ENCODE results near the gene CCSER1.
"Not testable (repeated sequence)": the region's sequence is repeated elsewhere in the genome, so short reads cannot be mapped to it uniquely, and the experiment has no call there.

DNA sequence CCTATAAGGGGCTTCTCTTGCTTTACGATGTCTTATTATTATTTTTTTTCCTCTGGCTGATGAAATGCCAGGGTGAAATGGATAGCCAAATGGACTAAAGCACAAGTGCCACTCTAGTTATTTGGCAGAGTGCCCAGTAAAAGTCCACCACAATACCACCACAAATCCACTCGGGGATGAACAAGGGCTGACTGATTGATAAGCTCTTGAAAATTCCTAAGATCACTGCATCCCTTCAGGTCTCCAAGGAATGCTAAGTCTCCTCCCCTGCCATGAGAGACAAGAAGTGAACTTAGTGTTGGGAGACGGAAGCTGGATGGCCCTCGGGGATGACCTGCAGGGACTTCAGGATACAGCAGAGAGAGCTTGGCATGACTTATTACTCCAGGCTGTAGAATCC lies 1229.3 kb downstream of the CCSER1 start:
- TF ChIP-seq EZH2 (IDR thresholded peaks at IDR 0.05; ENCODE audit: low read depth, low read length, severe bottlenecking); EGR1 (IDR thresholded peaks at IDR 0.05; ENCODE audit: borderline replicate concordance, low read depth, low read length); MAFK (IDR thresholded peaks at IDR 0.05; ENCODE audit: low read depth, low read length); POLR2A (IDR thresholded peaks at IDR 0.05; ENCODE audit: control extremely low read depth in 1 of 2, low read depth in 2 of 2, low read length in 2 of 2); BRCA1 (IDR thresholded peaks at IDR 0.05; ENCODE audit: low read depth, low read length): not testable (repeated sequence)
- TF ChIP-seq, protein P1, sequence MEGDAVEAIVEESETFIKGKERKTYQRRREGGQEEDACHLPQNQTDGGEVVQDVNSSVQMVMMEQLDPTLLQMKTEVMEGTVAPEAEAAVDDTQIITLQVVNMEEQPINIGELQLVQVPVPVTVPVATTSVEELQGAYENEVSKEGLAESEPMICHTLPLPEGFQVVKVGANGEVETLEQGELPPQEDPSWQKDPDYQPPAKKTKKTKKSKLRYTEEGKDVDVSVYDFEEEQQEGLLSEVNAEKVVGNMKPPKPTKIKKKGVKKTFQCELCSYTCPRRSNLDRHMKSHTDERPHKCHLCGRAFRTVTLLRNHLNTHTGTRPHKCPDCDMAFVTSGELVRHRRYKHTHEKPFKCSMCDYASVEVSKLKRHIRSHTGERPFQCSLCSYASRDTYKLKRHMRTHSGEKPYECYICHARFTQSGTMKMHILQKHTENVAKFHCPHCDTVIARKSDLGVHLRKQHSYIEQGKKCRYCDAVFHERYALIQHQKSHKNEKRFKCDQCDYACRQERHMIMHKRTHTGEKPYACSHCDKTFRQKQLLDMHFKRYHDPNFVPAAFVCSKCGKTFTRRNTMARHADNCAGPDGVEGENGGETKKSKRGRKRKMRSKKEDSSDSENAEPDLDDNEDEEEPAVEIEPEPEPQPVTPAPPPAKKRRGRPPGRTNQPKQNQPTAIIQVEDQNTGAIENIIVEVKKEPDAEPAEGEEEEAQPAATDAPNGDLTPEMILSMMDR (IDR thresholded peaks at IDR 0.05; ENCODE audit: control extremely low read depth in 1 of 3, insufficient read depth in 1 of 3, low read depth in 1 of 3, low read length in 3 of 3): not testable (repeated sequence)
